HepG2 (cell line): Measurements from ENCODE around the gene ABCA8. TPM values are rescaled to one million over a fixed set of nuclear protein-coding genes. Genes with fewer than 3 reads are reported as not detected.
"Not testable (repeated sequence)": the region's sequence is repeated elsewhere in the genome, so short reads cannot be mapped to it uniquely, and the experiment has no call there.

Experiments used
- ATAC-seq: fragments of 200-7000 bp; cut with Tn5 transposase; 3 replicates; pipeline ENCODE4 v1.9.1; 2020; ENCODE audit warnings: mild to moderate bottlenecking, moderate library complexity
- BruUV-seq: library from RNA; stranded (reverse); fragments of 400-500 nt; replicated peaks from 2 replicates; lab custom pipeline; 2021; lab: Mats Ljungman, UMichigan
- CTCF ChIA-PET: fragments of 300-600 bp; formaldehyde crosslinking; extraction: SDS; loops from one replicate; lab custom pipeline; 2021; ENCODE audit warnings: low total read pairs, inconsistent platforms, low intra/inter-chr PET ratio; lab: Yijun Ruan, JAX
- POLR2A ChIA-PET: fragments of 350-600 bp; sonication (Branson Sonifier 250); formaldehyde crosslinking; loops from one replicate; lab custom pipeline; 2020; ENCODE audit warnings: antibody characterized with exemption, inconsistent platforms; lab: Yijun Ruan, JAX
- DNase-seq: peaks from one replicate; pipeline ENCODE4 v3.0.0-alpha.2; 2015; ENCODE audit warnings: low spot score
- FAIRE-seq: peaks from 3 replicates; lab custom pipeline; 2011; peaks lifted over from hg19 to GRCh38; lab: Jason Lieb, UNC
- H2AFZ ChIP-seq: one replicate; pipeline ENCODE4 v1.6.1; 2011; ENCODE audit warnings: low read length, inconsistent platforms
- H3K27ac ChIP-seq: fragments of 300-600 bp; 3 replicates; pipeline ENCODE4 v1.8.0; 2011; ENCODE audit warnings: mixed run types, mild to moderate bottlenecking, mixed read lengths, low read length, inconsistent platforms; ENCODE audit not compliant: insufficient read depth; ENCODE audit errors: extremely low read length
- H3K27me3 ChIP-seq, 2 experiments: fragments of 200-600 bp in 1 of 2; 2 replicates in 1 of 2; 3 replicates in 1 of 2; pipeline versions ENCODE4 v1.6.0 to v1.8.0; 2011; ENCODE audit warnings: low read length in 2 of 2, mild to moderate bottlenecking in 2 of 2, moderate library complexity in 2 of 2, inconsistent platforms in 1 of 2; ENCODE audit not compliant: insufficient read depth in 2 of 2, control insufficient read depth in 1 of 2
- H3K36me3 ChIP-seq, 2 experiments: fragments of 200-600 bp in 1 of 2; replicated peaks in 1 of 2; 2 replicates in 1 of 2; 3 replicates in 1 of 2; pipeline versions ENCODE4 v1.5.1 to v1.8.0; 2011; ENCODE audit warnings: low read length in 2 of 2, inconsistent platforms in 1 of 2; ENCODE audit not compliant: insufficient read depth in 2 of 2, control insufficient read depth in 1 of 2
- H3K4me1 ChIP-seq: 2 replicates; pipeline ENCODE4 v1.5.1; 2012; ENCODE audit warnings: low read length, inconsistent platforms; ENCODE audit not compliant: insufficient read depth
- H3K4me2 ChIP-seq: 2 replicates; pipeline ENCODE4 v1.6.0; 2011; ENCODE audit warnings: low read depth, low read length, inconsistent platforms
- H3K4me3 ChIP-seq, 3 experiments: fragments of 200-600 bp in 1 of 3; sonication (generic), shearing (Covaris generic) in 1 of 3; replicated peaks in 1 of 3; 2 replicates each; pipeline ENCODE4 v1.5.1; 2011 to 2016; ENCODE audit warnings: low read length in 3 of 3, inconsistent platforms in 2 of 3, low read depth in 2 of 3, mild to moderate bottlenecking in 2 of 3, control low read depth in 1 of 3, mixed read lengths in 1 of 3; ENCODE audit not compliant: insufficient read depth in 1 of 3
- H3K79me2 ChIP-seq: one replicate; pipeline ENCODE4 v1.6.1; 2011; ENCODE audit warnings: low read length, inconsistent platforms; ENCODE audit not compliant: insufficient read depth
- H3K9ac ChIP-seq: 2 replicates; pipeline ENCODE4 v1.6.0; 2011; ENCODE audit warnings: mild to moderate bottlenecking, low read depth, low read length, inconsistent platforms; ENCODE audit not compliant: insufficient read depth
- H3K9me3 ChIP-seq: 2 replicates; pipeline ENCODE4 v1.5.1; 2012; ENCODE audit warnings: mild to moderate bottlenecking, low read length
- H4K20me1 ChIP-seq: 2 replicates; pipeline ENCODE4 v1.6.0; 2011; ENCODE audit warnings: inconsistent platforms, mild to moderate bottlenecking, low read length, moderate library complexity; ENCODE audit not compliant: insufficient read depth
- FOXP1 ChIP-seq, 2 experiments: fragments of 450-650 bp in 1 of 2; IDR thresholded peaks; 2 replicates each; pipeline ENCODE4 v1.6.1; 2017 to 2018; ENCODE audit warnings: antibody characterized with exemption in 1 of 2
- JUNB ChIP-seq: sonication (generic); formaldehyde crosslinking; IDR thresholded peaks from 2 replicates; pipeline ENCODE4 v1.8.0; 2022; ENCODE audit warnings: missing genetic modification reagents, mild to moderate bottlenecking, borderline replicate concordance
- MTF2 ChIP-seq: sonication (generic); formaldehyde crosslinking; IDR thresholded peaks from 2 replicates; pipeline ENCODE4 v1.5.0; 2020; ENCODE audit warnings: missing genetic modification reagents, borderline replicate concordance
- NFKBIZ ChIP-seq: IDR thresholded peaks from 2 replicates; pipeline ENCODE4 v1.6.1; 2018; ENCODE audit warnings: missing genetic modification reagents, missing compliant biosample characterization
- RBFOX2 ChIP-seq: fragments of 200-400 bp; formaldehyde crosslinking; IDR thresholded peaks from 2 replicates; pipeline ENCODE4 v1.6.1; 2017; ENCODE audit warnings: low read depth, mild to moderate bottlenecking, low read length
- ZFP36L1 ChIP-seq: sonication (generic); formaldehyde crosslinking; IDR thresholded peaks from 2 replicates; pipeline ENCODE4 v1.8.0; 2022; ENCODE audit warnings: mild to moderate bottlenecking, missing genetic modification reagents, moderate library complexity
- ZNF143 ChIP-seq: sonication (generic); formaldehyde crosslinking; IDR thresholded peaks from 2 replicates; pipeline ENCODE4 v1.4.0; 2020; ENCODE audit warnings: missing genetic modification reagents
- ZSCAN25 ChIP-seq: sonication (generic); formaldehyde crosslinking; IDR thresholded peaks from 2 replicates; pipeline ENCODE4 v1.8.0; 2022; ENCODE audit warnings: mild to moderate bottlenecking, missing genetic modification reagents
- WGBS: methylation state at CpG from one replicate; pipeline ENCODE4 v1.1.6; 2017; ENCODE audit warnings: low lambda C conversion rate; 5-methylcytosine and 5-hydroxymethylcytosine counted together
- in situ Hi-C: cut with HindIII; loops from 2 replicates; pipeline ENCODE4 v1.10.0; 2017; ENCODE audit warnings: low pct_unique_long_range_greater_than_20kb; ENCODE audit not compliant: extremely low pct_ligation_motif_present
- intact Hi-C: fragments of 100-400 bp; cut with micrococcal nuclease; formaldehyde crosslinking; loops from one replicate; pipeline ENCODE4 v1.10.0; 2022; ENCODE audit not compliant: unreplicated experiment
- polyA plus RNA-seq, 8 experiments: library from polyadenylated mRNA; depleted of rRNA in 3 of 8; stranded (reverse) in 7 of 8; unstranded in 1 of 8; fragments of >200 nt; fragmentation: Illumina TruSeq in 4 of 8; extraction: Trizol in 4 of 8; gene quantifications; 2 replicates each; pipeline versions ENCODE4 v1.2.1 to v1.2.3, GENCODE V29; 2011 to 2016; ENCODE audit warnings: low read depth in 4 of 8, missing spikeins in 1 of 8, mixed read lengths in 1 of 8; ENCODE audit not compliant: insufficient read depth in 1 of 8
- total RNA-seq, 5 experiments: library from RNA; depleted of rRNA; stranded (reverse); fragments of >200 nt; fragmentation: Illumina TruSeq; extraction: Trizol; gene quantifications; 2 replicates each; pipeline ENCODE4 v1.2.3, GENCODE V29; 2016; ENCODE audit warnings: low read depth in 1 of 5
- TF ChIP-seq, protein P1 (sequence below): sonication (generic); formaldehyde crosslinking; IDR thresholded peaks from 2 replicates; pipeline ENCODE4 v1.8.0; 2023; ENCODE audit warnings: mild to moderate bottlenecking, missing genetic modification reagents

Gene ABCA8
- total and polyA plus RNA-seq, 2 of the 13 experiments (the other 11 are each of a cell fraction or from before 2014, with no cell fraction given) = 0.05 to 0.18 TPM

DNA sequence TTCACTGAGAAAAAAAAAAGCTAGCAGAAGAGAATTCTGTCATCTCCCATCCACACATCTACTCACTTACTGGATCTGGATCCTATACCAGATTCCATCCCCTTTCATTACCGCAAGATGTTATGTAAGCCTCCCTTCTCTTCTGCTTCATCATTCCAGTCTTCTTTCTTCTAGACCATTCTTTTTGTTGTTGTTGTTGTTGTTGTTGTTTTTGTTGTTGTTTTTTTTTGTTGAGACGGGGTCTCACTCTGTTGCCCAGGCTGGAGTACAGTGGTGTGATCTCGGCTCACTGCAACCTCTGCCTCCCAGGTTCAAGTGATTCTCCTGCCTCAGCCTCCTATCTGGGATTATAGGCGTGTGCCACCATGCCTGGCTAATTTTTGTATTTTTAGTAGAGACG lies 131.0 kb downstream of the ABCA8 start:
- H3K9me3 ChIP-seq; intact Hi-C loops; H4K20me1 ChIP-seq; FAIRE-seq; BruUV-seq; DNase-seq; in situ Hi-C loops; H3K4me2 ChIP-seq; H3K36me3 ChIP-seq; H3K4me3 ChIP-seq; H3K9ac ChIP-seq; H3K27me3 ChIP-seq; H3K79me2 ChIP-seq; CTCF ChIA-PET; H2AFZ ChIP-seq; ATAC-seq; POLR2A ChIA-PET; TF ChIP-seq FOXP1 (CRISPR knock-in tag; IDR thresholded peaks at IDR 0.05): not testable (repeated sequence)
- 96% methylated on average over 5 of the region's 5 CpGs for WGBS
- H3K4me1 ChIP-seq = peaks cover 66% of the 10 kb centered on the region
- 0 out of 2 replicates have a peak, but pooled peaks have one; percentile 3 for TF ChIP-seq JUNB
- TF ChIP-seq FOXP1 (IDR thresholded peaks at IDR 0.05) = peak; percentile 94
- H3K27ac ChIP-seq = peak overlapping the region; percentile 11

DNA sequence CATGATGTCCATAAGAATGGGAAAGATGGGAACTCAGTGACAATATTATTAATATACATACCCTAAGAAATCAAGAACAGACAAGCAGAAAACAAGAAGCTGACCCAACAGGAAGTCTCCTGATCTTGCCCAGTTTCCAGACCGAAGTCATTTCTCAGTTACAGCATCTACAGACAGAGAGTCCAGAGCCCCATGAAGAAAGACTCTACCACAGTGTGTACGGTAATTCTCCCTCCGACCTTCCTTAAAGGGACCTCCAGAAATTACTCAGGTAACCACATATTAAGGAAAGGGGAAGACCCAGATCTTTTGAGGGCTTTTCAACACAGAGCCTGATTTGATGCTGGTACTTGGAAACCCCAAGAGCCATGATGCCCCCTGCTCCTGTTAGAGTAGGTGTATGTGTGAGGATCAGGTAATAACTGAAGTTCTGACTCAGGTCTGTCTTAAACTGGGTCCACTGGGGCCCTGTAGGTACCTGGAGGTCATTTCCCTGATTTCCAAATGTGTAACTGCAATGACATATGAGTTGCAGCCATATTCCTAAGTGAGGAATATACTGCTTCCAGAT lies 132.4 kb downstream of the ABCA8 start:
- Histone ChIP-seq H4K20me1 (no peaks in the 10 kb centered on the region), H3K79me2 (no peaks in the 10 kb centered on the region), H3K4me1 (peaks cover 72% of the 10 kb centered on the region), H3K9ac (peak overlapping the region; percentile 45; the same call in 1 of the 2 replicates), H3K9me3 (peaks cover 8% of the 10 kb centered on the region; the same call in 1 of the 2 replicates), H3K27ac (peak overlapping the region; percentile 91), H3K4me2 (peak overlapping the region; percentile 76; the same call in 1 of the 2 replicates), H3K4me3 (no peak overlapping the region; a peak in 1 of 6 replicates), H3K27me3 (no peaks in the 10 kb centered on the region), H3K36me3 (no peaks in the 10 kb centered on the region), H2AFZ (no peak overlapping the region)
- DNase-seq (no peak), ATAC-seq (no peak), FAIRE-seq (no peak)
- intact Hi-C loops = no loop called here
- TF ChIP-seq NFKBIZ (CRISPR knock-in tag) = no peak
- TF ChIP-seq, protein P1, sequence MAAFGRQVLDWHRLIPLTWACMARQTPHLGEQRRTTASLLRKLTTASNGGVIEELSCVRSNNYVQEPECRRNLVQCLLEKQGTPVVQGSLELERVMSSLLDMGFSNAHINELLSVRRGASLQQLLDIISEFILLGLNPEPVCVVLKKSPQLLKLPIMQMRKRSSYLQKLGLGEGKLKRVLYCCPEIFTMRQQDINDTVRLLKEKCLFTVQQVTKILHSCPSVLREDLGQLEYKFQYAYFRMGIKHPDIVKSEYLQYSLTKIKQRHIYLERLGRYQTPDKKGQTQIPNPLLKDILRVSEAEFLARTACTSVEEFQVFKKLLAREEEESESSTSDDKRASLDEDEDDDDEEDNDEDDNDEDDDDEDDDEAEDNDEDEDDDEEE (CRISPR knock-in tag) = 0 out of 2 replicates have a peak, but pooled peaks have one; percentile 39
- TF ChIP-seq RBFOX2 = 0 out of 2 replicates have a peak, but pooled peaks have one; percentile 22
- 0 out of 2 replicates have a peak, but pooled peaks have one; percentile 12 for TF ChIP-seq ZFP36L1 (CRISPR knock-in tag)
- TF ChIP-seq ZNF143 (CRISPR knock-in tag) = no peak
- 0 out of 2 replicates have a peak, but pooled peaks have one; percentile 23 for TF ChIP-seq ZSCAN25 (CRISPR knock-in tag)
- TF ChIP-seq MTF2 (CRISPR knock-in tag) = no peak
- WGBS = 96% methylated on average over 3 of the region's 3 CpGs
- POLR2A ChIA-PET = interaction anchor here (0.9 to 2.5 kb wide), 6 partner anchors 15 to 85 kb away, joined by 3 to 37 read pairs (median 7); no protein-coding TSS in a partner anchor
- in situ Hi-C loops = no loop called here
- CTCF ChIA-PET = no interaction called here
- no TSS peak for BruUV-seq
